Fibroblast of lung (primary cell): ENCODE measurements around the gene KRTAP6-1. TPM values are rescaled to one million over a fixed set of nuclear protein-coding genes. Genes with fewer than 3 reads are reported as not detected.

Source experiments
- DNase-seq, 2 donors: peaks; one replicate each; pipeline versions ENCODE4 v3.0.0 to v3.0.0-alpha.2; 2010; ENCODE audit warnings: low read depth in 2 of 2
- H2AFZ ChIP-seq: 2 replicates; pipeline ENCODE4 v1.5.1; 2012; ENCODE audit warnings: low read length, control low read depth, inconsistent platforms
- H3K27ac ChIP-seq: 2 replicates; pipeline ENCODE4 v1.5.1; 2011; ENCODE audit warnings: low read length, control low read depth; ENCODE audit not compliant: insufficient read depth
- H3K27me3 ChIP-seq: 2 replicates; pipeline ENCODE4 v1.5.1; 2011; ENCODE audit warnings: mild to moderate bottlenecking, low read length; ENCODE audit not compliant: control insufficient read depth, insufficient read depth
- H3K36me3 ChIP-seq: 2 replicates; pipeline ENCODE4 v1.5.1; 2011; ENCODE audit warnings: low read length; ENCODE audit not compliant: control insufficient read depth, insufficient read depth
- H3K4me1 ChIP-seq: 2 replicates; pipeline ENCODE4 v1.5.1; 2011; ENCODE audit warnings: low read length; ENCODE audit not compliant: control insufficient read depth, insufficient read depth; ENCODE audit errors: extremely low read depth
- H3K4me2 ChIP-seq: 2 replicates; pipeline ENCODE4 v1.5.1; 2011; ENCODE audit warnings: low read length, control low read depth; ENCODE audit not compliant: insufficient read depth; ENCODE audit errors: extremely low read depth
- H3K4me3 ChIP-seq, 4 experiments: fragments of 200-600 bp in 1 of 4; sonication (generic) in 1 of 4; replicated peaks in 1 of 4; 2 replicates each; pipeline ENCODE4 v1.5.1; 2011 to 2016; ENCODE audit warnings: low read length in 4 of 4, low read depth in 3 of 4, mild to moderate bottlenecking in 3 of 4, control low read depth in 2 of 4, inconsistent platforms in 1 of 4, mixed read lengths in 1 of 4; ENCODE audit not compliant: insufficient read depth in 1 of 4; ENCODE audit errors: control extremely low read depth in 1 of 4
- H3K79me2 ChIP-seq: 2 replicates; pipeline ENCODE4 v1.5.1; 2012; ENCODE audit warnings: mild to moderate bottlenecking, low read length, inconsistent platforms; ENCODE audit not compliant: control insufficient read depth, insufficient read depth
- H3K9ac ChIP-seq: 2 replicates; pipeline ENCODE4 v1.5.1; 2011; ENCODE audit warnings: mild to moderate bottlenecking, low read length, control low read depth; ENCODE audit not compliant: insufficient read depth
- H3K9me3 ChIP-seq: 2 replicates; pipeline ENCODE4 v1.5.1; 2012; ENCODE audit warnings: low read depth, low read length; ENCODE audit not compliant: control insufficient read depth, insufficient read depth
- H4K20me1 ChIP-seq: 2 replicates; pipeline ENCODE4 v1.5.1; 2011; ENCODE audit warnings: low read length; ENCODE audit not compliant: control insufficient read depth, insufficient read depth; ENCODE audit errors: extremely low read depth
- CTCF ChIP-seq, 2 donors: IDR thresholded peaks in 1 of 2; conservative IDR thresholded peaks in 1 of 2; 1 replicate in 1 of 2; 2 replicates in 1 of 2; pipeline ENCODE4 v1.5.1; 2011 to 2012; ENCODE audit warnings: low read length in 2 of 2, control low read depth in 1 of 2, inconsistent platforms in 1 of 2, low read depth in 1 of 2, mild to moderate bottlenecking in 1 of 2
- EZH2 ChIP-seq: IDR thresholded peaks from 2 replicates; pipeline ENCODE4 v1.5.1; 2012; ENCODE audit warnings: low read length, control low read depth, mild to moderate bottlenecking; ENCODE audit errors: missing control alignments
- polyA plus RNA-seq, 2 donors: library from polyadenylated mRNA; depleted of rRNA in 1 of 2; stranded (reverse) in 1 of 2; unstranded in 1 of 2; fragments of >200 nt; gene quantifications; 2 replicates each; pipeline ENCODE4 v1.2.1, GENCODE V29; 2011 to 2012; ENCODE audit warnings: missing spikeins in 1 of 2
- total RNA-seq: library from RNA; depleted of rRNA; stranded (reverse); fragments of >200 nt; gene quantifications from 2 replicates; pipeline ENCODE4 v1.2.1, GENCODE V29; 2014

The KRTAP6-1 gene
- total and polyA plus RNA-seq, 2 donors (not counting 1 experiment from before 2014, with no cell fraction given), result not detected

- TF ChIP-seq CTCF (conservative IDR thresholded peaks at IDR 0.05 in 1 of 2, IDR thresholded peaks at IDR 0.05 in 1 of 2; ENCODE audit: low read depth in 1 of 2, low read length in 2 of 2) (no peak), EZH2 (no peak)
- Histone ChIP-seq H3K36me3 (no peaks in the 10 kb centered on the region), H3K4me2 (no peak overlapping the region), H3K4me1 (no peaks in the 10 kb centered on the region), H3K79me2 (no peaks in the 10 kb centered on the region), H3K27me3 (no peaks in the 10 kb centered on the region), H3K9me3 (no peaks in the 10 kb centered on the region), H3K9ac (no peak overlapping the region), H3K27ac (no peak overlapping the region), H2AFZ (no peak overlapping the region), H3K4me3 (no peak overlapping the region), H4K20me1 (no peaks in the 10 kb centered on the region)
- DNase-seq, result no peak
Observed at GRCh38 chr21:30623362-30623761, 9.6 kb upstream of the KRTAP6-1 start.

GRCh38 chr21:30620522-30620921 lies 6.8 kb upstream of the KRTAP6-1 start, which contains the start of gene KRTAP20-4:
Gene KRTAP20-4 (plus strand): TSS chr21:30620627.
- no peak within 1 kb of the TSS for H3K9ac ChIP-seq
- H3K36me3 ChIP-seq, result no peaks in the 10 kb centered on the region
- no peaks in the 10 kb centered on the region for H4K20me1 ChIP-seq
- H3K27ac ChIP-seq, result no peak within 1 kb of the TSS
- no peaks in the 10 kb centered on the region for H3K79me2 ChIP-seq
- H3K4me3 ChIP-seq, result no peak within 1 kb of the TSS
- H3K4me1 ChIP-seq, result no peaks in the 10 kb centered on the region
- H3K27me3 ChIP-seq, result no peaks in the 10 kb centered on the region
- H2AFZ ChIP-seq, result no peak within 1 kb of the TSS
- H3K4me2 ChIP-seq, result no peak within 1 kb of the TSS
- DNase-seq, result no peak
- no peaks in the 10 kb centered on the region for H3K9me3 ChIP-seq
- TF ChIP-seq EZH2, result no peak
- TF ChIP-seq CTCF (conservative IDR thresholded peaks at IDR 0.05 in 1 of 2, IDR thresholded peaks at IDR 0.05 in 1 of 2; ENCODE audit: low read depth in 1 of 2, low read length in 2 of 2), result no peak

- Histone ChIP-seq H3K4me2 (no peak overlapping the region), H3K9me3 (no peaks in the 10 kb centered on the region), H3K27ac (no peak overlapping the region), H3K4me3 (no peak overlapping the region), H3K9ac (no peak overlapping the region), H3K79me2 (no peaks in the 10 kb centered on the region), H4K20me1 (no peaks in the 10 kb centered on the region), H3K4me1 (no peaks in the 10 kb centered on the region), H3K36me3 (no peaks in the 10 kb centered on the region), H3K27me3 (no peaks in the 10 kb centered on the region), H2AFZ (no peak overlapping the region)
- TF ChIP-seq CTCF (conservative IDR thresholded peaks at IDR 0.05 in 1 of 2, IDR thresholded peaks at IDR 0.05 in 1 of 2; ENCODE audit: low read depth in 1 of 2, low read length in 2 of 2) (no peak), EZH2 (no peak)
- DNase-seq, result no peak
Observed at GRCh38 chr21:30620080-30620479, 6.3 kb upstream of the KRTAP6-1 start.
